HK-2 (cell line): ENCODE measurements around the gene SRGAP3.

Experiments
- DNase-seq: peaks from one replicate; pipeline ENCODE4 v3.0.0-alpha.2; 2018; ENCODE audit not compliant: unreplicated experiment

SRGAP3 gene

DNA sequence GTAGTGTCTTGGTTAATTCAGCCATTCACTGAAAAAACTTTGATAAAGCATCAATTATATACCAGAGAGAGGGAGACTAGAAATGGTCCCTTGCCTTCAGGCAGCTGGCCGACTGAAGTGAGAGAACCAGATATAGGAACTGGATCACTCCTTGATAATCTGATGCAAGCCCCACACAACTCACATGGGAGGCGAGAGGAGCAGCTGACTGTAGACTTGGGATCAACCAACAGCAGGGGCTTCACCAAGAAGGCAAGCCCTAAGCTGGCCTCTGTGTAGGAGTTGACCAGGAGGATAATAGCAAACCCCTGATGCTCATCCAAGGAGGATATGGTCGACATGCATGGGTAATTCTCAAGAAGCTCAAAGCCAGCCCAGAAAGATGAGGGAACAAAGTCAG is 133.1 kb downstream of the SRGAP3 start:
- DNase-seq, result no peak

- no peak for DNase-seq
Measured at GRCh38 chr3:9115336-9115735, 134.1 kb downstream of the SRGAP3 start.

DNA sequence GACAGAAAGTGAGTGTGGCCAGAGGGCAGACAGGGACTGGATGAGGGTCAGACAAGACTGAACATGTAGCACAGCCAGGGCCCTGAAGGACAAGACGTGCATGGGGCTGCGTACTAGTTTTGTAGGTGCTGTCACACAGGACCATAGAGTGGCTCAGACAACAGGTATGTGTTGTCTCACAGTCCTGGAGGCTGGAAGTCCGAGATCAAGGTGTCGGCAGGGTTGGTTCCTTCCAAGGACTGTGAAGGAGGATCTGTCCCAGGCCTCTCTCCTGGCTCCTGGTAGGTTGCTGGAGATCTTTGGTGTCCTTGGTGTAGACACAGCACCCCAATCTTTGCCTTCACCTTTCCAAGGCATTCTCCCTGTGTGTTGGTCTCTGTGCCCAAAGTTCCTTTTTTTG is 136.4 kb downstream of the SRGAP3 start:
- DNase-seq, result no peak

GRCh38 chr3:9111866-9112265 is 137.6 kb downstream of the SRGAP3 start:
- no peak for DNase-seq

GRCh38 chr3:9111417-9111816 is 138.0 kb downstream of the SRGAP3 start:
- no peak for DNase-seq

DNA sequence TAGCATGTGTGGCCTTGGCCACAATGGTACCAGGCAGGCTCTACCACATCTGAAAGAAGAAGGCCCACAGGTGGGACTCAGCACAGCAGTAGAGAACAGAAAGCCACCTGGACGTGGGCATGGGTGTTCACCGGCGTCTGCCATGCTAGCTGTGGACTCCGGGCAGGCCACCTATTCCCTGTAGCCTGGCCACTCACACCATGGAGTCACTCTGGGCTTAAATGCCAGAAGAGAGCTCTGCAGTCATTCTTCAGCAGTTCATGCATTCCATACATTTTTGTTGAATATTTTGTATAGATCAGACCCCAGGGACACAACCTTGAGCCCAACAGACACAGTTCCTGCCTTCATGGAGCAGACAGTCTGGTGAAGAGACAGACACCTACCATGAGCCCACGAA is 138.6 kb downstream of the SRGAP3 start:
- DNase-seq, result no peak

GRCh38 chr3:9110316-9110715 is 139.1 kb downstream of the SRGAP3 start:
- DNase-seq, result no peak

DNA sequence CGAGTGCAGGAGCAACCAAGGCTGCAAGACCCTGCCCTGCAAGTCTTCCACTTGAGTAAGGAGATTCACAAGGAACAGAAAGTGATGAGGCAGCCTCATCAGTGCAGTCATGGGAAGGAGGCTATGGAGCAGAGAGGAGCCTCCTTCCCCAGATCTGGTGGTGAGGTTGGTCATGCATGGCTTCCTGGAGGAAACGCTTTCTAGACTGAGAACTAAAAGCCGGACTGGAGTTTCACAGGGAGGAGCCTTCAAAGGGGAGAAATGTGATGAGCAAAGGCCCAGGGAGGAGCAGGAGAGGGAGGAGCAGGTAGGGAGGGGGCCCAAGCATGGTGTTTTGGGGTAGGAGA is 139.9 kb downstream of the SRGAP3 start:
- no peak for DNase-seq

DNA sequence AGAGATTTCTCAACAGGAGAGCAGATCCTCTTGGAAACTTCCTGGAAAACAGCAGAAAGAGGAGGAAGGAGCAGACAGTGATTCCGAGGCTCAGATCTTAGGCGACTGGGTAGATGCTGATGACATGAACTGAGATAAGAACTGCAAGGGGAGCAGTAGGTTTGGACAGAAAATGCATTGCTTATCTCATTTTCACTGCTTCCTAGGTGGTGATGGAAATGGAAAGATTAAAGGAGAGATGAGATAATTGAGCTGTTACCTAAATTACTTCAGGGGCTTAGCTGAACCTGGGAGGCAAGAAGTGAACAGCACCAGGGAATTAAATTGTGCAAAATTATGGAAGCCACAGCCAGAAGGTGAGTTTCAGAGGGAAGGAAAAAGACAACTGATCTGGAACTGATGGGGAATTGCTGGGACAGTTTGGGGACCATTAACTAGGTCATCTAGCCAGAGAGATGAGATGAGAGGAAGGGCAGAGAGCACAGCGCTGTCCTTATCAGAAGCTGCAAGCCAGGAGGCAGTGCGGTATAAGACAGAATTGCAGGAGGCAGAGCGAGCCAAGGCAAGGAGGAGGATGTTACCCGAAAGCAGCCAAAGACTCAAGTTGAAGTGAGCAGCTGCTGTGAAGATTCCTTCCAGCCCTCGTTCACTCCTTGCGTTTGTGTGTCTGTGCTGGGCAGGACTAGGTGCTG is 140.4 kb downstream of the SRGAP3 start:
- no peak for DNase-seq

GRCh38 chr3:9107738-9108137 is 141.7 kb downstream of the SRGAP3 start:
- DNase-seq, result no peak

- no peak for DNase-seq
Measured at GRCh38 chr3:9105421-9105820, 144.0 kb downstream of the SRGAP3 start.

- no peak for DNase-seq
Measured at GRCh38 chr3:9104121-9104520, 145.3 kb downstream of the SRGAP3 start.

DNA sequence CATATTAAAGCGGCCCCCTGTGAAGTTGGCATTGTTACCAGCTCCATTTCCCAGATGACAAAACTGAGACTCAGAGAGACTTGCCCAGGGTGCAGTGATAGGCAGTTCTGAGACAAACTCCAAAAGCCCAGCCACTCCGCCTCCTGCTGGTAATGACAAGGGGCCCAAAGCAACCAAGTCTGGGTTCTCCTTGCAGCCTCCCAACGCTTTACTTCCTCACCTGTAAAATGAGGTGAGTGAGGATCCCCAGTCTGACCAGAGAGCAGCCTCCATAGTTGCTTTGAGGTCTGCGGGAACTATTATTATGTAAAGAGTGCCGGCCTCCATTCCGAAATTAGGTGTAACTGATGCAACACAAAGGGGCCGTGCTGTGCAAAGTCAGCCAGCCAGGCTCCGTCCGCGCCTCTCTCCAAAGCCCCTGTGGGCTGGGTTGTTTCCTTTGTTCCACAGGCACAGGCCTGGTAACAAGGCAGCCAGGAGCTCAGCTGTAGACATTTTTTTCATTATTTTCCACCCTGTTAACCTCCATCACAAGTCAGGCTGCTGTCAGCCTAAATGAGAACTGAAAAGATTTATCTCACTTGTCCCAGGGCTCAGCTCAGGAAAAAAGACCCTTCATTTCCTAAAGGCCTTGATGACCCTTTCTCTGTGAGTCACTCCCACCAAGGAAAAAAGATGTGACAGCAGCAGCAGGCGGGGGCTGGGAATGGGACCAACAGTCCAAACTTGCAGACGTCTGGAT is 147.0 kb downstream of the SRGAP3 start:
- DNase-seq, result no peak

GRCh38 chr3:9101286-9101685 is 148.2 kb downstream of the SRGAP3 start:
- no peak for DNase-seq

DNA sequence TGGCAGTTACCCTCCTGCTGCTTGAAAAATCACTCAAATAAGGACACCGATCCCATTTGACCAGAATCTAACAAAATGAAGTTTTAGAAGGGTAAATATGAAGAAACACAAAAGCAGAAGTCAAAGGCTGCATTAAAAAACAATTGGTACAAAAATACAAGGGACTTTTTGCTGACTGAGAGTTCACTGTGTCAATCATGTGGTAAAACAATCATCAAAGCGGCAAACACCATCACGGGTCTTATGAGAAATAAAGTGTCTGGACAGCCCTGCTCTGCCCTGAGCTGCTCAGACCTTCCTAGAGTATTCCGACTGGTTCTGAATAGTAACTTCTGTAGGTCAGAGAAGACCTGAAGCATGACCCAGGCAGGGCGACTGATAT is 148.9 kb downstream of the SRGAP3 start:
- DNase-seq, result no peak

GRCh38 chr3:9099702-9100512 is 149.5 kb downstream of the SRGAP3 start:
- DNase-seq, result no peak

- DNase-seq, result no peak
Measured at GRCh38 chr3:9098716-9099675, 150.4 kb downstream of the SRGAP3 start.

- no peak for DNase-seq
Measured at GRCh38 chr3:9097495-9097894, 152.0 kb downstream of the SRGAP3 start.

GRCh38 chr3:9091486-9092235 is 157.8 kb downstream of the SRGAP3 start:
- DNase-seq, result no peak

DNA sequence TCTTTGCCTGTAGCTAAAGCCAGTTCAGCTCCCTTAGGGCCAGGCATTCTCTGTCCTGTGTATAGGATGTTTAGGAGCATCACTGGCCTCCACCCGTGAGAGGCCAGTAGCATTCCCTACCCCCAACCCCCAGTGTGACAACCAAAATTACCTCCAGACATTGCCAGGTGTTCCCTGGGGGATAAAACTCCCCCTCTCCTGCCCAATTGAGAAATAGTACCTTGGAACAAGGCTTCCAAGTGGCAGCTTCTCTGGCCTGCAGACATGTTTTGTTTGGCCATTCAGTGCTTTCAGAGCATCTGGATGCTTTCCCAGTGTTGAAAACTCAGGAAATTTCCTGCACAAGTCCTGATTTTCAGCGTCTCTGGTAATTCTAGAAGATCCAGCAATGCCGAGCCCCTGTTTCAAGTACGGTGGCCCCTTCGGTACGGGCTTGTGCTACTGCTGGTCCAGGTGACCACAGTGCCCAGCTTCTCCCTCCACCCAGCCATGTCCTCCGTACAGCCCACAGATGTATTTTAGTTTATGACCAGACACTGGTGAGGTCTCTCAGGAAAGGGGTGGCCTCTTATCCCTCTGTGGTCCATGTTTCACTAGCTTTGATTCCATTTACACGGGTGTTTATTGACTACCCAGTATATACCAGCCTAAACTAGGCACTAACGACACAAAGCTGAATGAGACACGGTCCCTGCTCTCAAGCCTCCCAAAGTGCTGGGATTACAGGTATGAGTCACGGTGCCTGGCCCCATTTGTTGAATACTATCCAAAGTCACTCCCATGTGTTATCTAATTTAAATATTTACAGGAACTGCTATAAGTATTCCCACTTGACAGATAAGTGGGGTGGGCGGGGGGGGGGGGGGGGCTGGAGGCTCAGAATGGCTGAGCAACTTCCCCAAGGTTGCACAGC is 160.7 kb downstream of the SRGAP3 start:
- DNase-seq, result no peak
